ENCODE measurements around the gene DYNLT1.

Gene DYNLT1

GRCh38 chr6:158647501-158647900 is 3.0 kb upstream of the DYNLT1 start:
- Histone ChIP-seq H3K27ac (ENCODE audit: low read length) (no peak overlapping the region), H3K27me3 (ENCODE audit: control insufficient read depth, insufficient read depth, low read length) (peaks cover 13% of the 10 kb centered on the region), H3K9ac (ENCODE audit: low read length) (no peak overlapping the region), H3K9me3 (ENCODE audit: control insufficient read depth, low read depth, low read length) (no peaks in the 10 kb centered on the region), H3K4me3 (ENCODE audit: low read length) (no peak overlapping the region), H3K36me3 (ENCODE audit: control insufficient read depth, low read depth, low read length) (no peaks in the 10 kb centered on the region), H3K4me1 (ENCODE audit: control insufficient read depth, low read depth, low read length) (peaks cover 6% of the 10 kb centered on the region)

GRCh38 chr6:158646023-158646910 is 1.7 kb upstream of the DYNLT1 start:
- no peak overlapping the region for H3K4me3 ChIP-seq (ENCODE audit: low read length)
- H3K36me3 ChIP-seq (ENCODE audit: control insufficient read depth, low read depth, low read length) = no peaks in the 10 kb centered on the region
- H3K27ac ChIP-seq (ENCODE audit: low read length) = no peak overlapping the region
- no peaks in the 10 kb centered on the region for H3K9me3 ChIP-seq (ENCODE audit: control insufficient read depth, low read depth, low read length)
- peaks cover 13% of the 10 kb centered on the region for H3K27me3 ChIP-seq (ENCODE audit: control insufficient read depth, insufficient read depth, low read length)
- H3K9ac ChIP-seq (ENCODE audit: low read length) = no peak overlapping the region
- peaks cover 6% of the 10 kb centered on the region for H3K4me1 ChIP-seq (ENCODE audit: control insufficient read depth, low read depth, low read length)

- H3K27me3 ChIP-seq (ENCODE audit: control insufficient read depth, insufficient read depth, low read length) = peaks cover 13% of the 10 kb centered on the region
- H3K9ac ChIP-seq (ENCODE audit: low read length) = peak overlapping the region; percentile 38
- H3K36me3 ChIP-seq (ENCODE audit: control insufficient read depth, low read depth, low read length) = no peaks in the 10 kb centered on the region
- peaks cover 6% of the 10 kb centered on the region for H3K4me1 ChIP-seq (ENCODE audit: control insufficient read depth, low read depth, low read length)
- no peaks in the 10 kb centered on the region for H3K9me3 ChIP-seq (ENCODE audit: control insufficient read depth, low read depth, low read length)
- H3K27ac ChIP-seq (ENCODE audit: low read length) = no peak overlapping the region
- H3K4me3 ChIP-seq (ENCODE audit: low read length) = peak overlapping the region; percentile 70
These were observed 800 bp upstream of the DYNLT1 start for GRCh38 chr6:158645064-158646022.

GRCh38 chr6:158643836-158644230 is 710 bp downstream of the DYNLT1 start:
- Histone ChIP-seq H3K9ac (ENCODE audit: low read length) (peak overlapping the region; percentile 89), H3K27ac (ENCODE audit: low read length) (no peak overlapping the region), H3K4me3 (ENCODE audit: low read length) (peak overlapping the region; percentile 70), H3K36me3 (ENCODE audit: control insufficient read depth, low read depth, low read length) (no peaks in the 10 kb centered on the region), H3K27me3 (ENCODE audit: control insufficient read depth, insufficient read depth, low read length) (peaks cover 13% of the 10 kb centered on the region), H3K4me1 (ENCODE audit: control insufficient read depth, low read depth, low read length) (peaks cover 6% of the 10 kb centered on the region), H3K9me3 (ENCODE audit: control insufficient read depth, low read depth, low read length) (no peaks in the 10 kb centered on the region)

GRCh38 chr6:158642097-158642601 is 2.4 kb downstream of the DYNLT1 start:
- no peak overlapping the region for H3K27ac ChIP-seq (ENCODE audit: low read length)
- peaks cover 13% of the 10 kb centered on the region for H3K27me3 ChIP-seq (ENCODE audit: control insufficient read depth, insufficient read depth, low read length)
- peaks cover 6% of the 10 kb centered on the region for H3K4me1 ChIP-seq (ENCODE audit: control insufficient read depth, low read depth, low read length)
- no peaks in the 10 kb centered on the region for H3K9me3 ChIP-seq (ENCODE audit: control insufficient read depth, low read depth, low read length)
- H3K9ac ChIP-seq (ENCODE audit: low read length) = no peak overlapping the region
- H3K36me3 ChIP-seq (ENCODE audit: control insufficient read depth, low read depth, low read length) = no peaks in the 10 kb centered on the region
- no peak overlapping the region for H3K4me3 ChIP-seq (ENCODE audit: low read length)

GRCh38 chr6:158640519-158640918 is 4.0 kb downstream of the DYNLT1 start:
- Histone ChIP-seq H3K36me3 (ENCODE audit: control insufficient read depth, low read depth, low read length) (peaks cover 9% of the 10 kb centered on the region), H3K4me1 (ENCODE audit: control insufficient read depth, low read depth, low read length) (peaks cover 6% of the 10 kb centered on the region), H3K27me3 (ENCODE audit: control insufficient read depth, insufficient read depth, low read length) (peaks cover 5% of the 10 kb centered on the region), H3K27ac (ENCODE audit: low read length) (no peak overlapping the region), H3K4me3 (ENCODE audit: low read length) (no peak overlapping the region), H3K9ac (ENCODE audit: low read length) (no peak overlapping the region), H3K9me3 (ENCODE audit: control insufficient read depth, low read depth, low read length) (no peaks in the 10 kb centered on the region)

GRCh38 chr6:158639056-158639455 is 5.5 kb downstream of the DYNLT1 start:
- Histone ChIP-seq H3K9ac (ENCODE audit: low read length) (no peak overlapping the region), H3K27ac (ENCODE audit: low read length) (no peak overlapping the region), H3K4me1 (ENCODE audit: control insufficient read depth, low read depth, low read length) (peaks cover 6% of the 10 kb centered on the region), H3K9me3 (ENCODE audit: control insufficient read depth, low read depth, low read length) (no peaks in the 10 kb centered on the region), H3K27me3 (ENCODE audit: control insufficient read depth, insufficient read depth, low read length) (no peaks in the 10 kb centered on the region), H3K36me3 (ENCODE audit: control insufficient read depth, low read depth, low read length) (peaks cover 15% of the 10 kb centered on the region), H3K4me3 (ENCODE audit: low read length) (no peak overlapping the region)

GRCh38 chr6:158638324-158638854 is 6.2 kb downstream of the DYNLT1 start:
- Histone ChIP-seq H3K9me3 (ENCODE audit: control insufficient read depth, low read depth, low read length) (no peaks in the 10 kb centered on the region), H3K4me3 (ENCODE audit: low read length) (no peak overlapping the region), H3K4me1 (ENCODE audit: control insufficient read depth, low read depth, low read length) (peaks cover 6% of the 10 kb centered on the region), H3K27ac (ENCODE audit: low read length) (no peak overlapping the region), H3K36me3 (ENCODE audit: control insufficient read depth, low read depth, low read length) (peaks cover 19% of the 10 kb centered on the region), H3K9ac (ENCODE audit: low read length) (no peak overlapping the region), H3K27me3 (ENCODE audit: control insufficient read depth, insufficient read depth, low read length) (no peaks in the 10 kb centered on the region)

GRCh38 chr6:158636778-158637177 is 7.8 kb downstream of the DYNLT1 start:
- no peaks in the 10 kb centered on the region for H3K27me3 ChIP-seq (ENCODE audit: control insufficient read depth, insufficient read depth, low read length)
- peaks cover 28% of the 10 kb centered on the region for H3K36me3 ChIP-seq (ENCODE audit: control insufficient read depth, low read depth, low read length)
- no peaks in the 10 kb centered on the region for H3K4me1 ChIP-seq (ENCODE audit: control insufficient read depth, low read depth, low read length)
- H3K9me3 ChIP-seq (ENCODE audit: control insufficient read depth, low read depth, low read length) = no peaks in the 10 kb centered on the region
- H3K4me3 ChIP-seq (ENCODE audit: low read length) = no peak overlapping the region
- no peak overlapping the region for H3K27ac ChIP-seq (ENCODE audit: low read length)
- H3K9ac ChIP-seq (ENCODE audit: low read length) = no peak overlapping the region

GRCh38 chr6:158635427-158636073 is 9.0 kb downstream of the DYNLT1 start:
- Histone ChIP-seq H3K27me3 (ENCODE audit: control insufficient read depth, insufficient read depth, low read length) (no peaks in the 10 kb centered on the region), H3K36me3 (ENCODE audit: control insufficient read depth, low read depth, low read length) (peaks cover 33% of the 10 kb centered on the region), H3K4me1 (ENCODE audit: control insufficient read depth, low read depth, low read length) (no peaks in the 10 kb centered on the region), H3K27ac (ENCODE audit: low read length) (no peak overlapping the region), H3K4me3 (ENCODE audit: low read length) (no peak overlapping the region), H3K9ac (ENCODE audit: low read length) (no peak overlapping the region), H3K9me3 (ENCODE audit: control insufficient read depth, low read depth, low read length) (no peaks in the 10 kb centered on the region)

All from iPS-18a (cell line).